ENCODE measurements around the gene GGTLC1.

GRCh38 chr20:23967616-23967979 is 21.0 kb downstream of the GGTLC1 start:
- TF ChIP-seq CTCF (IDR thresholded peaks at IDR 0.05), result no peak
- TF ChIP-seq POLR2A (IDR thresholded peaks at IDR 0.05), result no peak

Data from thyroid gland (tissue), 4 donors.